HCT116 (cell line): ENCODE results near the gene GP1BA. TPM values are rescaled to one million over a fixed set of nuclear protein-coding genes. Genes with fewer than 3 reads are reported as not detected.
"Not testable (repeated sequence)": the region's sequence is repeated elsewhere in the genome, so short reads cannot be mapped to it uniquely, and the experiment has no call there.

Source experiments
- ATAC-seq: fragments of 200-7000 bp; cut with Tn5 transposase; 2 replicates; pipeline ENCODE4 v1.9.1; 2020; ENCODE audit warnings: mild to moderate bottlenecking, moderate library complexity
- BruUV-seq: library from RNA; stranded (reverse); fragments of 400-500 nt; replicated peaks from 2 replicates; lab custom pipeline; 2021; lab: Mats Ljungman, UMichigan
- CTCF ChIA-PET: fragments of 300-600 bp; sonication (Branson Sonifier 250); formaldehyde crosslinking; loops from one replicate; lab custom pipeline; 2021; ENCODE audit warnings: antibody characterized with exemption; lab: Charles Lee
- POLR2A ChIA-PET: fragments of 300-600, 350-600 bp; sonication (Branson Sonifier 250); formaldehyde crosslinking; loops from one replicate; lab custom pipeline; 2021; ENCODE audit warnings: antibody characterized with exemption; lab: Charles Lee
- RAD21 ChIA-PET, 2 experiments: fragments of 300-600 bp; sonication (Branson Sonifier 250); formaldehyde crosslinking; loops; one replicate each; lab custom pipeline; 2023; ENCODE audit warnings: low total read pairs in 2 of 2; ENCODE audit not compliant: uncharacterized antibody in 2 of 2, unreplicated experiment in 2 of 2, low non-redundant PET in 1 of 2; lab: Charles Lee
- DNase-seq: peaks from one replicate; pipeline ENCODE4 v3.0.0-alpha.2; 2010; ENCODE audit warnings: low read depth, low spot score
- H2AFZ ChIP-seq: fragments of 200-600 bp; shearing (Covaris generic), sonication (generic); 2 replicates; pipeline ENCODE4 v1.6.1; 2017; ENCODE audit warnings: low read depth, mixed run types, mixed read lengths, antibody characterized with exemption, low read length; ENCODE audit not compliant: poor library complexity, severe bottlenecking
- H3K27ac ChIP-seq: 2 replicates; pipeline ENCODE4 v1.5.1; 2012; ENCODE audit warnings: low read depth, low read length
- H3K27me3 ChIP-seq: fragments of 200-600 bp; sonication (generic); 2 replicates; pipeline ENCODE4 v1.6.1; 2016; ENCODE audit warnings: mixed run types, low read length, mixed read lengths; ENCODE audit not compliant: insufficient read depth
- H3K36me3 ChIP-seq, 2 experiments: fragments of 200-500 bp in 1 of 2; fragments of 200-600 bp in 1 of 2; sonication (Bioruptor generic) in 1 of 2; sonication (generic) in 1 of 2; 2 replicates each; pipeline versions ENCODE4 v1.5.1 to v1.6.1; 2014 to 2016; ENCODE audit warnings: low read length in 2 of 2, inconsistent platforms in 1 of 2, mixed read lengths in 1 of 2, mixed run types in 1 of 2; ENCODE audit not compliant: insufficient read depth in 2 of 2, control insufficient read depth in 1 of 2
- H3K4me1 ChIP-seq, 2 experiments: fragments of 200-600 bp in 1 of 2; sonication (generic) in 1 of 2; 2 replicates each; pipeline versions ENCODE4 v1.5.1 to v1.6.1; 2012 to 2017; ENCODE audit warnings: low read length in 2 of 2, inconsistent platforms in 1 of 2, mild to moderate bottlenecking in 1 of 2, mixed read lengths in 1 of 2, mixed run types in 1 of 2, moderate library complexity in 1 of 2; ENCODE audit not compliant: insufficient read depth in 2 of 2, control insufficient read depth in 1 of 2
- H3K4me2 ChIP-seq: fragments of 200-600 bp; sonication (generic); 2 replicates; pipeline ENCODE4 v1.6.1; 2017; ENCODE audit warnings: mixed run types, low read length, mixed read lengths
- H3K4me3 ChIP-seq, 2 experiments: fragments of 200-600 bp in 1 of 2; sonication (generic) in 1 of 2; replicated peaks in 1 of 2; 2 replicates each; pipeline ENCODE4 v1.5.1; 2011 to 2016; ENCODE audit warnings: low read length in 2 of 2, control low read depth in 1 of 2, low read depth in 1 of 2, mild to moderate bottlenecking in 1 of 2, mixed read lengths in 1 of 2, mixed run types in 1 of 2
- H3K79me2 ChIP-seq: fragments of 200-600 bp; sonication (generic); 2 replicates; pipeline ENCODE4 v1.6.1; 2017; ENCODE audit warnings: mild to moderate bottlenecking, mixed run types, low read length, moderate library complexity, mixed read lengths; ENCODE audit not compliant: insufficient read depth
- H3K9ac ChIP-seq: fragments of 200-600 bp; sonication (generic); 2 replicates; pipeline ENCODE4 v1.6.1; 2016; ENCODE audit warnings: low read length, mixed read lengths
- H3K9me2 ChIP-seq: fragments of 200-600 bp; sonication (generic), shearing (Covaris generic); 2 replicates; pipeline ENCODE4 v1.6.1; 2017; ENCODE audit warnings: mixed run types, mild to moderate bottlenecking, moderate library complexity; ENCODE audit not compliant: insufficient read depth
- H3K9me3 ChIP-seq, 2 experiments: fragments of 200-500 bp in 1 of 2; fragments of 200-600 bp in 1 of 2; sonication (Bioruptor generic) in 1 of 2; sonication (generic) in 1 of 2; 2 replicates each; pipeline ENCODE4 v1.6.1; 2014 to 2017; ENCODE audit warnings: low read length in 2 of 2, mixed read lengths in 2 of 2, inconsistent platforms in 1 of 2, low read depth in 1 of 2, mild to moderate bottlenecking in 1 of 2, mixed run types in 1 of 2, moderate library complexity in 1 of 2; ENCODE audit not compliant: control insufficient read depth in 1 of 2, insufficient read depth in 1 of 2
- H4K20me1 ChIP-seq: fragments of 200-600 bp; sonication (generic), shearing (Covaris generic); 2 replicates; pipeline ENCODE4 v1.6.1; 2017; ENCODE audit warnings: mixed run types, mild to moderate bottlenecking, moderate library complexity; ENCODE audit not compliant: insufficient read depth
- ATF3 ChIP-seq: IDR thresholded peaks from 2 replicates; pipeline ENCODE4 v1.6.1; 2012
- CBX3 ChIP-seq: IDR thresholded peaks from 2 replicates; pipeline ENCODE4 v1.6.1; 2012; ENCODE audit warnings: low read depth
- CEBPB ChIP-seq: IDR thresholded peaks from 2 replicates; pipeline ENCODE4 v1.6.1; 2012; ENCODE audit warnings: low read depth
- CTCF ChIP-seq, 3 experiments: fragments of 200-600 bp in 1 of 3; sonication (generic) in 1 of 3; IDR thresholded peaks in 2 of 3; conservative IDR thresholded peaks in 1 of 3; 2 replicates each; pipeline ENCODE4 v1.5.1; 2012 to 2017; ENCODE audit warnings: low read depth in 2 of 3, low read length in 2 of 3, antibody characterized with exemption in 1 of 3, borderline replicate concordance in 1 of 3, control low read depth in 1 of 3, mild to moderate bottlenecking in 1 of 3, mixed read lengths in 1 of 3, mixed run types in 1 of 3, moderate library complexity in 1 of 3; ENCODE audit not compliant: insufficient read depth in 1 of 3
- EGR1 ChIP-seq: IDR thresholded peaks from 2 replicates; pipeline ENCODE4 v1.6.1; 2012; ENCODE audit warnings: low read depth
- EZH2 ChIP-seq: fragments of 200-600 bp; sonication (generic); IDR thresholded peaks from 2 replicates; pipeline ENCODE4 v1.6.1; 2017; ENCODE audit warnings: antibody characterized with exemption, mixed run types
- EZH2phosphoT487 ChIP-seq: fragments of 200-600 bp; IDR thresholded peaks from 2 replicates; pipeline ENCODE4 v1.6.1; 2018; ENCODE audit warnings: antibody characterized with exemption, borderline replicate concordance
- FOSL1 ChIP-seq: IDR thresholded peaks from 2 replicates; pipeline ENCODE4 v1.6.1; 2012; ENCODE audit warnings: low read depth
- MAX ChIP-seq: IDR thresholded peaks from 2 replicates; pipeline ENCODE4 v1.6.1; 2012
- POLR2A ChIP-seq: IDR thresholded peaks from 2 replicates; pipeline ENCODE4 v1.7.0; 2011; ENCODE audit warnings: borderline replicate concordance; ENCODE audit not compliant: insufficient read depth, insufficient read length; ENCODE audit errors: extremely low read depth
- POLR2AphosphoS5 ChIP-seq: IDR thresholded peaks from 2 replicates; pipeline ENCODE4 v1.6.1; 2011; ENCODE audit warnings: mild to moderate bottlenecking, low read depth, low read length, moderate library complexity
- RAD21 ChIP-seq: IDR thresholded peaks from 2 replicates; pipeline ENCODE4 v1.6.1; 2012; ENCODE audit warnings: low read depth, mild to moderate bottlenecking
- SP1 ChIP-seq: IDR thresholded peaks from 2 replicates; pipeline ENCODE4 v1.6.1; 2012; ENCODE audit warnings: low read depth
- SRF ChIP-seq: IDR thresholded peaks from 2 replicates; pipeline ENCODE4 v1.6.1; 2012; ENCODE audit warnings: low read depth
- TCF7L2 ChIP-seq: IDR thresholded peaks from 2 replicates; pipeline ENCODE4 v1.7.0; 2011; ENCODE audit warnings: borderline replicate concordance, inconsistent platforms; ENCODE audit not compliant: insufficient read depth, insufficient read length; ENCODE audit errors: extremely low read depth
- YY1 ChIP-seq: IDR thresholded peaks from 2 replicates; pipeline ENCODE4 v1.6.1; 2011; ENCODE audit warnings: low read length, low read depth, moderate library complexity, mild to moderate bottlenecking; ENCODE audit not compliant: insufficient replicate concordance; ENCODE audit errors: extremely low read depth
- ZNF274 ChIP-seq: fragments of 200-500 bp; sonication (Bioruptor generic); IDR thresholded peaks from 2 replicates; pipeline ENCODE4 v1.6.1; 2014; ENCODE audit warnings: mild to moderate bottlenecking, low read depth, low read length, inconsistent platforms
- intact Hi-C: fragments of 100-400 bp; cut with micrococcal nuclease; formaldehyde crosslinking; loops from 2 replicates; pipeline ENCODE4 v1.10.0; 2022
- total RNA-seq: library from RNA; stranded (reverse); gene quantifications from one replicate; pipeline ENCODE4 v1.2.1, GENCODE V29; 2021; ENCODE audit not compliant: unreplicated experiment
- TF ChIP-seq, protein P1 (sequence below): IDR thresholded peaks from 2 replicates; pipeline ENCODE4 v1.6.1; 2011; ENCODE audit warnings: mild to moderate bottlenecking, low read length, moderate library complexity; ENCODE audit not compliant: insufficient replicate concordance; ENCODE audit errors: extremely low read depth

The GP1BA gene
- total RNA-seq, 1 experiment from 2014 or later = not detected

- Histone ChIP-seq H4K20me1 (no peaks in the 10 kb centered on the region), H3K4me1 (peaks cover 5 to 14% of the 10 kb centered on the region in 2 experiments), H2AFZ (no peak overlapping the region), H3K9me2 (no peaks in the 10 kb centered on the region), H3K36me3 (no peaks in the 10 kb centered on the region), H3K4me2 (no peak overlapping the region), H3K4me3 (no peak overlapping the region), H3K27me3 (no peaks in the 10 kb centered on the region), H3K27ac (no peak overlapping the region), H3K9ac (no peak overlapping the region), H3K9me3 (no peaks in the 10 kb centered on the region), H3K79me2 (no peaks in the 10 kb centered on the region)
- ChIA-PET POLR2A (no interaction called here), RAD21 (no interaction called here), CTCF (interaction anchor here (3.3 kb wide), 1 partner anchor 10 kb away, joined by 12 read pairs; the partner anchor contains the start of gene CHRNE)
- TF ChIP-seq, protein P1, sequence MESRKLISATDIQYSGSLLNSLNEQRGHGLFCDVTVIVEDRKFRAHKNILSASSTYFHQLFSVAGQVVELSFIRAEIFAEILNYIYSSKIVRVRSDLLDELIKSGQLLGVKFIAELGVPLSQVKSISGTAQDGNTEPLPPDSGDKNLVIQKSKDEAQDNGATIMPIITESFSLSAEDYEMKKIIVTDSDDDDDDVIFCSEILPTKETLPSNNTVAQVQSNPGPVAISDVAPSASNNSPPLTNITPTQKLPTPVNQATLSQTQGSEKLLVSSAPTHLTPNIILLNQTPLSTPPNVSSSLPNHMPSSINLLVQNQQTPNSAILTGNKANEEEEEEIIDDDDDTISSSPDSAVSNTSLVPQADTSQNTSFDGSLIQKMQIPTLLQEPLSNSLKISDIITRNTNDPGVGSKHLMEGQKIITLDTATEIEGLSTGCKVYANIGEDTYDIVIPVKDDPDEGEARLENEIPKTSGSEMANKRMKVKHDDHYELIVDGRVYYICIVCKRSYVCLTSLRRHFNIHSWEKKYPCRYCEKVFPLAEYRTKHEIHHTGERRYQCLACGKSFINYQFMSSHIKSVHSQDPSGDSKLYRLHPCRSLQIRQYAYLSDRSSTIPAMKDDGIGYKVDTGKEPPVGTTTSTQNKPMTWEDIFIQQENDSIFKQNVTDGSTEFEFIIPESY = no peak
- no peak for TF ChIP-seq FOSL1
- no peak for TF ChIP-seq SRF
- no peak for TF ChIP-seq TCF7L2
- no peak for TF ChIP-seq CTCF (IDR thresholded peaks at IDR 0.05 in 2 of 3, conservative IDR thresholded peaks at IDR 0.05 in 1 of 3; ENCODE audit: borderline replicate concordance in 1 of 3, insufficient read depth in 1 of 3, low read depth in 2 of 3, low read length in 2 of 3)
- TF ChIP-seq EGR1 = no peak
- no peak for TF ChIP-seq YY1
- TF ChIP-seq ATF3 = no peak
- no peak for TF ChIP-seq EZH2
- TF ChIP-seq ZNF274 = no peak
- TF ChIP-seq POLR2A = no peak
- TF ChIP-seq MAX = no peak
- no peak for TF ChIP-seq CBX3
- no peak for TF ChIP-seq SP1
- no peak for TF ChIP-seq EZH2phosphoT487
- TF ChIP-seq RAD21 = no peak
- TF ChIP-seq POLR2AphosphoS5 = no peak
- no peak for TF ChIP-seq CEBPB
- intact Hi-C loops = no loop called here
- BruUV-seq = no TSS peak
- DNase-seq = no peak
- no peak for ATAC-seq
Observed at GRCh38 chr17:4913994-4914393, 18.1 kb upstream of the GP1BA start.

- H3K4me1 ChIP-seq, RAD21 ChIA-PET, H3K9me2 ChIP-seq, H4K20me1 ChIP-seq, H3K79me2 ChIP-seq, H3K4me3 ChIP-seq, H3K9me3 ChIP-seq, H3K4me2 ChIP-seq, DNase-seq, H3K9ac ChIP-seq, POLR2A ChIA-PET, intact Hi-C loops, H2AFZ ChIP-seq, H3K27ac ChIP-seq, ATAC-seq, H3K36me3 ChIP-seq, H3K27me3 ChIP-seq, BruUV-seq: not testable (repeated sequence)
- CTCF ChIA-PET = interaction anchor here (3.3 kb wide), 1 partner anchor 11 kb away, joined by 12 read pairs; the partner anchor contains the start of gene CHRNE
Observed at GRCh38 chr17:4914551-4914950, 17.5 kb upstream of the GP1BA start.
